Spinal cord (tissue), 10 donors: ENCODE measurements around the gene UPK1B. TPM values are rescaled to one million over a fixed set of nuclear protein-coding genes. Genes with fewer than 3 reads are reported as not detected.
"Not testable (repeated sequence)": the region's sequence is repeated elsewhere in the genome, so short reads cannot be mapped to it uniquely, and the experiment has no call there.

ENCODE experiments used
- DNase-seq, 6 donors: peaks; one replicate each; pipeline versions ENCODE4 v3.0.0 to v3.0.0-alpha.2; 2013 to 2015; ENCODE audit warnings: low spot score in 6 of 6, low read depth in 4 of 6
- H3K27ac ChIP-seq: one replicate; pipeline ENCODE4 v1.5.1; 2013; ENCODE audit warnings: low read depth, low read length, control low read depth
- H3K27me3 ChIP-seq: one replicate; pipeline ENCODE4 v1.6.1; 2013; ENCODE audit warnings: low read length; ENCODE audit not compliant: control insufficient read depth, insufficient read depth
- H3K36me3 ChIP-seq: one replicate; pipeline ENCODE4 v1.6.1; 2013; ENCODE audit warnings: low read length; ENCODE audit not compliant: control insufficient read depth, insufficient read depth
- H3K4me1 ChIP-seq: one replicate; pipeline ENCODE4 v1.6.1; 2013; ENCODE audit warnings: low read length; ENCODE audit not compliant: control insufficient read depth, insufficient read depth
- H3K4me3 ChIP-seq: one replicate; pipeline ENCODE4 v1.5.1; 2013; ENCODE audit warnings: low read depth, low read length, control low read depth
- H3K9me3 ChIP-seq: one replicate; pipeline ENCODE4 v1.6.1; 2013; ENCODE audit warnings: low read length; ENCODE audit not compliant: control insufficient read depth, insufficient read depth
- WGBS: methylation state at CpG from one replicate; pipeline ENCODE4 v1.1.5; 2013; ENCODE audit warnings: missing lambda C conversion rate; ENCODE audit not compliant: insufficient coverage; 5-methylcytosine and 5-hydroxymethylcytosine counted together
- long read RNA-seq, 4 donors: transcript quantifications; one replicate each; lab custom pipeline, GENCODE V29; 2026
- polyA plus RNA-seq, 2 donors: library from polyadenylated mRNA; unstranded; fragments of 120-200 nt; gene quantifications; one replicate each; pipeline ENCODE4 v1.2.1, GENCODE V29; 2013; ENCODE audit not compliant: insufficient read length in 2 of 2
- total RNA-seq, 2 donors: library from RNA; depleted of rRNA in 1 of 2; stranded (reverse); fragments of 120-200 nt in 1 of 2; fragments of >200 nt in 1 of 2; gene quantifications; one replicate each; pipeline versions ENCODE4 v1.2.3 to v1.2.4, GENCODE V29; 2013 to 2014
- donor health status: healthy.

UPK1B gene
- total RNA-seq: 10 to 100 TPM in 1 of 2 donors, 1 to 10 TPM in 1; 2.9 to 11.7 TPM
- 1 to 10 TPM in 1 of 2 donors, under 1 TPM in 1; 0.36 to 2.3 TPM for polyA plus RNA-seq
- long read RNA-seq, donor 1, partial matches to known transcripts: 0 of 2 reads
- long read RNA-seq, donor 1, other reads (novel, unspliced or antisense): 0 of 2 reads
- long read RNA-seq, donor 2: 0 reads
- long read RNA-seq, donor 3: 0 reads
- long read RNA-seq, donor 4: 0 reads

- WGBS: 46% methylated on average over 9 of the region's 13 CpGs
- no peak within 1 kb of the TSS for H3K27ac ChIP-seq
- no peaks in the 10 kb centered on the region for H3K4me1 ChIP-seq
- no peaks in the 10 kb centered on the region for H3K27me3 ChIP-seq
- no peaks in the 10 kb centered on the region for H3K36me3 ChIP-seq
- no peak for DNase-seq
- no peak within 1 kb of the TSS for H3K4me3 ChIP-seq
- peaks cover 2% of the 10 kb centered on the region for H3K9me3 ChIP-seq
These were observed at the start of gene UPK1B for GRCh38 chr3:119173325-119173724. TSS of gene UPK1B (plus strand) at chr3:119173598. CDS start at chr3:119186742, 13,144 bp downstream.

- no peaks in the 10 kb centered on the region for H3K27me3 ChIP-seq
- no peak overlapping the region for H3K4me3 ChIP-seq
- 90% methylated on average over 6 of the region's 10 CpGs for WGBS
- H3K36me3 ChIP-seq: no peaks in the 10 kb centered on the region
- no peak for DNase-seq
- H3K4me1 ChIP-seq: no peaks in the 10 kb centered on the region
- no peak overlapping the region for H3K27ac ChIP-seq
- H3K9me3 ChIP-seq: no peaks in the 10 kb centered on the region
These were observed 48.1 kb upstream of the UPK1B start for GRCh38 chr3:119125342-119125741.

- WGBS: 79% methylated on average over 17 of the region's 17 CpGs
- Histone ChIP-seq H3K27me3 (no peaks in the 10 kb centered on the region), H3K4me1 (no peaks in the 10 kb centered on the region), H3K36me3 (no peaks in the 10 kb centered on the region), H3K27ac (no peak overlapping the region), H3K9me3 (no peaks in the 10 kb centered on the region), H3K4me3 (no peak overlapping the region)
- DNase-seq: no peak
These were observed 47.5 kb upstream of the UPK1B start for GRCh38 chr3:119125742-119126504.

GRCh38 chr3:119130291-119130690, 43.1 kb upstream of the UPK1B start:
- not testable (repeated sequence) for H3K4me1 ChIP-seq, H3K36me3 ChIP-seq, DNase-seq, H3K27ac ChIP-seq, H3K4me3 ChIP-seq, H3K9me3 ChIP-seq, H3K27me3 ChIP-seq
- 64% methylated on average over 6 of the region's 7 CpGs for WGBS

- H3K27me3 ChIP-seq, H3K4me1 ChIP-seq, H3K9me3 ChIP-seq, H3K27ac ChIP-seq, H3K4me3 ChIP-seq, DNase-seq, H3K36me3 ChIP-seq: not testable (repeated sequence)
- WGBS: 100% methylated on average over 1 of the region's 4 CpGs
These were observed 41.1 kb upstream of the UPK1B start for GRCh38 chr3:119132291-119132690.

GRCh38 chr3:119139360-119139759, 34.0 kb upstream of the UPK1B start:
- H3K27ac ChIP-seq, H3K9me3 ChIP-seq, H3K36me3 ChIP-seq, H3K4me1 ChIP-seq, DNase-seq, H3K4me3 ChIP-seq, H3K27me3 ChIP-seq: not testable (repeated sequence)
- WGBS: no CpG with 5 or more reads among the region's 4 CpGs

GRCh38 chr3:119140466-119140865, 32.9 kb upstream of the UPK1B start:
- no peaks in the 10 kb centered on the region for H3K36me3 ChIP-seq
- no peak overlapping the region for H3K4me3 ChIP-seq
- H3K9me3 ChIP-seq: peaks cover 1% of the 10 kb centered on the region
- no peaks in the 10 kb centered on the region for H3K27me3 ChIP-seq
- no peaks in the 10 kb centered on the region for H3K4me1 ChIP-seq
- no peak for DNase-seq
- H3K27ac ChIP-seq: no peak overlapping the region
- WGBS: 97% methylated on average over 3 of the region's 5 CpGs

- Histone ChIP-seq H3K36me3 (no peaks in the 10 kb centered on the region), H3K27ac (no peak overlapping the region), H3K9me3 (no peaks in the 10 kb centered on the region), H3K4me3 (no peak overlapping the region), H3K27me3 (no peaks in the 10 kb centered on the region), H3K4me1 (no peaks in the 10 kb centered on the region)
- DNase-seq: no peak
These were observed 28.3 kb upstream of the UPK1B start for GRCh38 chr3:119145128-119145499.

GRCh38 chr3:119145500-119146167, 27.8 kb upstream of the UPK1B start, which contains the start of gene TEX55:
TSS of gene TEX55 (plus strand) at chr3:119146165. CDS start at chr3:119146190, 25 bp downstream.
- peak in 2 of 6 donors; percentile 18 to 42 for DNase-seq
- no peaks in the 10 kb centered on the region for H3K36me3 ChIP-seq
- no peak within 1 kb of the TSS for H3K27ac ChIP-seq
- 83% methylated on average over 22 of the region's 23 CpGs for WGBS
- H3K4me3 ChIP-seq: no peak within 1 kb of the TSS
- no peaks in the 10 kb centered on the region for H3K27me3 ChIP-seq
- H3K9me3 ChIP-seq: no peaks in the 10 kb centered on the region
- no peaks in the 10 kb centered on the region for H3K4me1 ChIP-seq
